ENCODE data around the gene AGPAT3. TPM values are rescaled to one million over a fixed set of nuclear protein-coding genes. Genes with fewer than 3 reads are reported as not detected.

The AGPAT3 gene
- total RNA-seq, 2 experiments from 2014 or later: 71.4 to 82.4 TPM

GRCh38 chr21:43916691-43917514, 51.9 kb downstream of the AGPAT3 start:
- intact Hi-C loops (cut with micrococcal nuclease): loop anchor here (1.0 to 2.0 kb wide), 2 partner anchors 24 to 50 kb away; no protein-coding TSS in a partner anchor
- H3K9me3 Mint-ChIP-seq: peaks cover 10% of the 10 kb centered on the region
- POLR2A ChIA-PET: interaction anchor here (0.6 to 2.1 kb wide), 2 partner anchors 24 to 53 kb away, joined by 3 to 9 read pairs; no protein-coding TSS in a partner anchor
- H3K4me3 Mint-ChIP-seq: peak overlapping the region; percentile 68
- peaks cover 52% of the 10 kb centered on the region for H3K4me1 Mint-ChIP-seq (ENCODE audit: low read depth)
- H3K36me3 Mint-ChIP-seq: peaks cover 11% of the 10 kb centered on the region
- CTCF ChIA-PET: interaction anchor here (0.6 to 2.9 kb wide), 4 partner anchors 53 to 128 kb away, joined by 3 to 10 read pairs (median 6); no protein-coding TSS in a partner anchor
- no peaks in the 10 kb centered on the region for H3K27me3 Mint-ChIP-seq
- peak overlapping the region; percentile 76 for H3K27ac Mint-ChIP-seq
- DNase-seq: peak; percentile 76

DNA sequence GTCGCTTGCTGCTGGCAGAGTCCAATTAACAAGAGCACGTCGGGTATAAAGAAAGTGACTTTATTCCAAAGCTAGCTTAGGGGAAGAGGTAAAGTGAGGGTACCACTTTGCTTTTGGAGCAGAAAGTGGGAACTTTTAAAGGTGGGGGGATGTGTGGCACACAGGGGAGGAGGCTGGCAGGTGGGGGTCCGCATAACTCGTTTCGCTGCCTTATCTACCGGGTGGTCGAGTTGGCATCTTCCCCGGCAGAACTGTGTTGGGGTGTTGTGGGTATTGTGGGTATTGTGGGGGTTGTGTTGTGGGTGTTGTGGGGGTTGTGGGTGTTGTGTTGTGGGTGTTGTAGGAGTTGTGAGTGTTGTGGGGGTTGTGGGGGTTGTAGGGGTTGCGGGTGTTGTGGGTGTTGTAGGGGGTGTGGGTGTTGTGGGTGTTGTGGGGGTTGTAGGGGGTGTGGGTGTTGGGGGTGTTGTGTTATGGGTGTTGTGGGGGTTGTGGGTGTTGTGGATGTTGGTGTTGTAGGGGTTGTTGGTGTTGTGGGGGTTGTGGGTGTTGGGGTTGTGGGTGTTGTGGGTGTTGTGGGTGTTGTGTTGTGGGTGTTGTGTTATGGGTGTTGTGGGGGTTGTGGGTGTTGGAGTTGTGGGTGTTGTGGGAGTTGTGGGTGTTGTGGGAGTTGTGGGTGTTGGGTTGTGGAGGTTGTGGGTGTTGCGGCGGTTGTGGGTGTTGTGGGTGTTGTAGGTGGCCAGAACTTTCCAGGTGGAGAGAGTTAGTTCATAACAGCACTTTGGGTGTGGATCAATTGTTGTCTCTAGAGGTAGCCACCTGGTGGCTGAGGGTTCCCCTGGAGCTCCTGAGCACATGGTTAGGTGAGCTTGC, 52.7 kb downstream of the AGPAT3 start:
- peaks cover 59% of the 10 kb centered on the region for H3K4me1 Mint-ChIP-seq (ENCODE audit: low read depth)

GRCh38 chr21:43918385-43918947, 53.4 kb downstream of the AGPAT3 start:
- no peak for DNase-seq
- ChIA-PET CTCF (interaction anchor here (0.7 to 2.9 kb wide), 9 partner anchors 12 to 130 kb away, joined by 3 to 10 read pairs (median 4); partner anchors contain the start of gene RRP1), POLR2A (interaction anchor here (2.1 kb wide), 1 partner anchor 25 kb away, joined by 9 read pairs; no protein-coding TSS in a partner anchor)
- Mint-ChIP-seq H3K4me3 (no peak overlapping the region), H3K36me3 (peaks cover 2% of the 10 kb centered on the region), H3K9me3 (no peaks in the 10 kb centered on the region), H3K4me1 (ENCODE audit: low read depth) (peaks cover 62% of the 10 kb centered on the region), H3K27me3 (no peaks in the 10 kb centered on the region), H3K27ac (peak overlapping the region; percentile 46)
- intact Hi-C loops (cut with micrococcal nuclease): no loop called here

More for the DNA sequence above, 52.7 kb downstream of the AGPAT3 start:
- Mint-ChIP-seq H3K9me3 (peaks cover 3% of the 10 kb centered on the region), H3K4me3 (peak overlapping the region; percentile 68), H3K27me3 (no peaks in the 10 kb centered on the region), H3K36me3 (peaks cover 5% of the 10 kb centered on the region), H3K27ac (peak overlapping the region; percentile 76)
- CTCF ChIA-PET: interaction anchor here (0.6 to 2.9 kb wide), 10 partner anchors 13 to 129 kb away, joined by 3 to 10 read pairs (median 4); partner anchors contain the start of gene RRP1
- DNase-seq: peak; percentile 48
- POLR2A ChIA-PET: interaction anchor here (0.6 to 2.1 kb wide), 2 partner anchors 24 to 53 kb away, joined by 3 to 9 read pairs; no protein-coding TSS in a partner anchor
- intact Hi-C loops (cut with micrococcal nuclease): loop anchor here (1.0 to 2.0 kb wide), 2 partner anchors 24 to 51 kb away; no protein-coding TSS in a partner anchor

DNA sequence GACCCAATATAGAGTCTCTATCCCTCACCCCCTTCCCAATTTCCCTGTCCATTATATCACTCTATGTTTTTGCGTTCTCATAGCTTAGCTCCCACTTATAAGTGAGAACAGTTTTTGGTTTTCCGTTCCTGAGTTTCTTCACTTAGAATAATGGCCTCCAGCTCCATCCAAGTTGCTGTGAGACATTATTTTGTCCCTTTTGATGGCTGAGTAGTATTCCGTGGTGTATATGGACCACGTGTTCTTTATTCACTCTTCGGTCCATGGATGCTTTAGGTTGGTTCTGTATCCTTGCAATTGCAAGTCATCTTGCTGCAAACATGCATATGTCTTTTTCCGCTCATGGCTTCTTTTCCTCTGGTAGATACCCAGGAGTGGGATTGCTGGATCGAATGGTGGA, 54.3 kb downstream of the AGPAT3 start:
- Mint-ChIP-seq H3K27ac (no peak overlapping the region), H3K4me3 (no peak overlapping the region), H3K4me1 (ENCODE audit: low read depth) (peaks cover 56% of the 10 kb centered on the region), H3K27me3 (no peaks in the 10 kb centered on the region), H3K36me3 (peaks cover 2% of the 10 kb centered on the region), H3K9me3 (no peaks in the 10 kb centered on the region)
- CTCF ChIA-PET: interaction anchor here (1.0 to 2.9 kb wide), 5 partner anchors 11 to 129 kb away, joined by 3 to 10 read pairs (median 4); partner anchors contain the start of gene RRP1
- POLR2A ChIA-PET: interaction anchor here (2.1 kb wide), 1 partner anchor 26 kb away, joined by 9 read pairs; no protein-coding TSS in a partner anchor
- DNase-seq: no peak
- intact Hi-C loops (cut with micrococcal nuclease): no loop called here

GRCh38 chr21:43919871-43920801, 55.1 kb downstream of the AGPAT3 start:
- Mint-ChIP-seq H3K36me3 (peaks cover 2% of the 10 kb centered on the region), H3K27ac (no peak overlapping the region), H3K9me3 (no peaks in the 10 kb centered on the region), H3K4me1 (ENCODE audit: low read depth) (peaks cover 56% of the 10 kb centered on the region), H3K27me3 (no peaks in the 10 kb centered on the region), H3K4me3 (no peak overlapping the region)
- ChIA-PET POLR2A (no interaction called here), CTCF (interaction anchor here (1.7 to 2.2 kb wide), 3 partner anchors 18 to 20 kb away, joined by 4 to 10 read pairs (median 6); no protein-coding TSS in a partner anchor)
- intact Hi-C loops (cut with micrococcal nuclease): loop anchor here (5.0 kb wide), 1 partner anchor 38 kb away; no protein-coding TSS in a partner anchor
- DNase-seq: no peak

- ChIA-PET CTCF (interaction anchor here (1.3 to 2.2 kb wide), 3 partner anchors 14 to 18 kb away, joined by 4 to 6 read pairs (median 5); no protein-coding TSS in a partner anchor), POLR2A (interaction anchor here (0.6 kb wide), 1 partner anchor 110 kb away, joined by 4 read pairs; no protein-coding TSS in a partner anchor)
- Mint-ChIP-seq H3K27me3 (no peaks in the 10 kb centered on the region), H3K36me3 (peaks cover 2% of the 10 kb centered on the region), H3K27ac (peak overlapping the region; percentile 87), H3K9me3 (no peaks in the 10 kb centered on the region), H3K4me1 (ENCODE audit: low read depth) (peaks cover 50% of the 10 kb centered on the region), H3K4me3 (peak overlapping the region; percentile 38)
- intact Hi-C loops (cut with micrococcal nuclease): loop anchor here (5.0 kb wide), 1 partner anchor 39 kb away; no protein-coding TSS in a partner anchor
- peak; percentile 57 for DNase-seq
Observed at GRCh38 chr21:43921571-43921978, 56.6 kb downstream of the AGPAT3 start.

DNA sequence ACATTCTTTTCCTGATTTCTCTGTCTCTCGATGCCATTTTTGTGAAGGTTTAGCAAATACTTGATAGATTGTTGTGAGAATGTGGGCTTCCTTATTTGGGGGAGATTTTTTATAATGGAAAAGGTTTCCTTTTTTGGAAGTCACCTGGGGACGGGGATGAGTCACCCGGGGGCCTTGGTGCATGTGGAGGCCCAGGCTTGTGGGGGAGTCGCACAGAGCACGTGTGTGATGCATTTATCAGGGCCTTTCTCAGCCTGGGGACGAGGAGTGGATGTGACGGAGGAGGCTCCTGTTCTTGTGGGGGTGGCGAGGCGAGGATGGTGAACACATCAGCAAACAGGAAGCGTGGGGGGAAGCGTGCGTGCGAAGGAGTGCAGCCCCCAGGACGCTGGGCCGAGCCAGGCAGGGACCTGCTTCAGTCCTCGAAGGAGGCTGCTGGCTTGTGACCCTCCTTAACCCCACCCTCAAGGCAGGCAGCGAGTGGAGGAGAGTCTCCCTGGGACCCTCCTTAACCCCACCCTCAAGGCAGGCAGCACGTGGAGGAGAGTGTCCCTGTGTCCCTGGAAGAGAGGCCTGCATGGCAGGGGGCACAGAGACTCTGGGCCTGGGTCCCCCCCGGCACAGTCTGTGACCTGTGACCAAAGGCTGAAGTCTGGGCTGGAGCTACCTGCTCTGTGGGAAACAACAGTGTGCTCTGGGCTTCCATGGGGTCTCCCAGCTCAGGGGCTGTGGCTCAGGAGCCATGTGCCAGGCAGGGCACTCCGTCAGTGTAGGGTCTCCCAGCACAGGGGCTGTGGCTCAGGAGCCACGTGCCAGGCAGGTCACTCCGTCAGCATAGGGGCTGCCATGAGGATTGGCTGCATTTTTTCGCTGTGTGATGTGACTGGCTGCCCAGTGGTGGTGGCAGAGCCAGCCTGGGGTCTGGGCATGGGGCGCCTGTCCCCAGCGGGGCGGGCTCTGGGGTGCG, 57.2 kb downstream of the AGPAT3 start:
- ChIA-PET POLR2A (no interaction called here), CTCF (interaction anchor here (1.3 to 2.2 kb wide), 3 partner anchors 13 to 17 kb away, joined by 4 to 6 read pairs (median 5); no protein-coding TSS in a partner anchor)
- peaks cover 45% of the 10 kb centered on the region for H3K4me1 Mint-ChIP-seq (ENCODE audit: low read depth)
- peak; percentile 75 for DNase-seq
- H3K9me3 Mint-ChIP-seq: no peaks in the 10 kb centered on the region
- peak overlapping the region; percentile 87 for H3K27ac Mint-ChIP-seq
- peaks cover 2% of the 10 kb centered on the region for H3K36me3 Mint-ChIP-seq
- intact Hi-C loops (cut with micrococcal nuclease): loop anchor here (5.0 kb wide), 1 partner anchor 40 kb away; no protein-coding TSS in a partner anchor
- peak overlapping the region; percentile 38 for H3K4me3 Mint-ChIP-seq
- H3K27me3 Mint-ChIP-seq: no peaks in the 10 kb centered on the region

DNA sequence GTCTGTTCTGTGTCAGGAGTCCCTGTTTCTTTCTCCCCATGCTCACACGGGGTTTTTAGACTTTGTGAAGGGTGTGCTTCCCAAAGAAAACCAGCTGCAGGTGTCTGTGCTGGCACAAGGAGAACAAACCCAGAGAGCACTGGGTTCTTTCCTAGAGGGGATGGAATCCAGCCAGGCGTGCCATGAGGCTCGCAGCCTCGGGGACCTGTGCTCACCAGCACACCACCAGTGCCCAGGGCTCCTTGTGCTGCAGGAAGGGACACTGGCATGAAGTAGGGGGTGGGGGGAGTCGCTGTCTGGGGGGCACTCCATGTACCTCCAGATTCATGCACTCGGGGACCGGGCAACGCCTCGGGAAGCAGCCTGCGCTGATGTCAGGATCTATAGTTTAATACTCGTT, 57.9 kb downstream of the AGPAT3 start:
- intact Hi-C loops (cut with micrococcal nuclease): loop anchor here (5.0 kb wide), 1 partner anchor 41 kb away; no protein-coding TSS in a partner anchor
- no peak for DNase-seq
- H3K4me3 Mint-ChIP-seq: no peak overlapping the region
- H3K27ac Mint-ChIP-seq: peak overlapping the region; percentile 87
- H3K9me3 Mint-ChIP-seq: no peaks in the 10 kb centered on the region
- CTCF ChIA-PET: no interaction called here
- POLR2A ChIA-PET: no interaction called here
- H3K4me1 Mint-ChIP-seq (ENCODE audit: low read depth): peaks cover 42% of the 10 kb centered on the region
- no peaks in the 10 kb centered on the region for H3K27me3 Mint-ChIP-seq
- peaks cover 2% of the 10 kb centered on the region for H3K36me3 Mint-ChIP-seq

DNA sequence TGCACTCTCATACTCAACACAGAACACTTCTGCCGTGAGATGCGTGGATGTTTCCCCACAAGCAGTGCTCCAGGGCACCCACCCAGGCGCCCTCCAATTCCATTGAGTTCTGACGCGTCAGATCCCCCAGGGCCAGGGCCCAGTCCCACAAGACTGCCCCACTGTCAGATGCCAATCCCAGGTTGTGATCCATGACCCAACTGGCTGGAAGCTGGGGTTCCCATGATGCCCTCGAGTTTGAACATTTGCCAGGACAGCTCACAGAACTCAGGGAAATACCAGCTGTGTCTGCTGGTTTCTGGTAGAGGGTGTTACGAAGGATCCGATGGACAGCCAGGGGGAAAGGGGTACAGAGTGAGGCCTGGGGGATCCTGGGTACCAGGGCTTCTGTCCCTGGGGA, 58.4 kb downstream of the AGPAT3 start:
- POLR2A ChIA-PET: no interaction called here
- H3K36me3 Mint-ChIP-seq: peaks cover 2% of the 10 kb centered on the region
- CTCF ChIA-PET: no interaction called here
- H3K4me3 Mint-ChIP-seq: no peak overlapping the region
- no peak for DNase-seq
- peak overlapping the region; percentile 28 for H3K27ac Mint-ChIP-seq
- H3K9me3 Mint-ChIP-seq: no peaks in the 10 kb centered on the region
- intact Hi-C loops (cut with micrococcal nuclease): loop anchor here (5.0 kb wide), 1 partner anchor 41 kb away; no protein-coding TSS in a partner anchor
- peaks cover 38% of the 10 kb centered on the region for H3K4me1 Mint-ChIP-seq (ENCODE audit: low read depth)
- H3K27me3 Mint-ChIP-seq: no peaks in the 10 kb centered on the region

Measured in activated CD4-positive, alpha-beta memory T cell treated with anti-CD3 and anti-CD28 coated beads for 36 hours (primary cell).